Tibial artery (tissue), 4 donors: ENCODE data around the gene BTLA.
"Not testable (repeated sequence)": the region's sequence is repeated elsewhere in the genome, so short reads cannot be mapped to it uniquely, and the experiment has no call there.

Experiments
- DNase-seq, 2 donors: peaks; one replicate each; pipeline ENCODE4 v3.0.0-alpha.2; 2019
- H3K27ac ChIP-seq, 2 donors: fragments of 200-600 bp; sonication (generic) in 1 of 2; 1 replicate in 1 of 2; 2 replicates in 1 of 2; pipeline ENCODE4 v1.5.1; 2018 to 2019; ENCODE audit warnings: mild to moderate bottlenecking in 1 of 2
- H3K27me3 ChIP-seq, 2 donors: fragments of 200-600 bp; sonication (generic) in 1 of 2; one replicate each; pipeline versions ENCODE4 v1.5.1 to v1.6.0; 2016 to 2019
- H3K36me3 ChIP-seq, 3 donors: fragments of 200-600 bp; sonication (generic) in 2 of 3; one replicate each; pipeline ENCODE4 v1.5.1; 2016 to 2019; ENCODE audit warnings: mild to moderate bottlenecking in 2 of 3
- H3K4me1 ChIP-seq, 4 donors: fragments of 200-600 bp; sonication (generic) in 2 of 4; 1 replicate in 3 of 4; 2 replicates in 1 of 4; pipeline ENCODE4 v1.5.1; 2016 to 2019
- H3K4me3 ChIP-seq, 2 donors: fragments of 200-600 bp; sonication (generic) in 1 of 2; 1 replicate in 1 of 2; 2 replicates in 1 of 2; pipeline ENCODE4 v1.5.1; 2018 to 2019; ENCODE audit warnings: mild to moderate bottlenecking in 2 of 2
- H3K9me3 ChIP-seq, 3 donors: fragments of 200-600 bp; sonication (generic) in 1 of 3; one replicate each; pipeline ENCODE4 v1.5.1; 2016 to 2019
- CTCF ChIP-seq, 2 experiments: fragments of 200-600 bp in 1 of 2; fragments of 450-650 bp in 1 of 2; IDR thresholded peaks; one replicate each; pipeline ENCODE4 v1.5.1; 2017 to 2019; ENCODE audit warnings: antibody characterized with exemption in 2 of 2, mild to moderate bottlenecking in 1 of 2, moderate library complexity in 1 of 2
- intact Hi-C: fragments of 100-400 bp; cut with DNase I; formaldehyde crosslinking; loops from one replicate; pipeline ENCODE4 v1.15.0; 2023; ENCODE audit warnings: low total_unique reads

Gene BTLA

GRCh38 chr3:112519424-112520001 lies 20.2 kb upstream of the BTLA start:
- intact Hi-C loops = loop anchor here (2.0 to 10.0 kb wide), 2 partner anchors 195 to 225 kb away; partner anchors contain the start of gene SLC9C1
- H3K4me3 ChIP-seq = no peak overlapping the region

GRCh38 chr3:112518970-112519369 lies 19.7 kb upstream of the BTLA start:
- not testable (repeated sequence) for DNase-seq, H3K4me1 ChIP-seq, H3K4me3 ChIP-seq, H3K9me3 ChIP-seq, H3K27me3 ChIP-seq, H3K27ac ChIP-seq, H3K36me3 ChIP-seq
- intact Hi-C loops = loop anchor here (2.0 kb wide), 1 partner anchor 194 kb away; no protein-coding TSS in a partner anchor

More at GRCh38 chr3:112519424-112520001, 20.2 kb upstream of the BTLA start:
- peak; percentile 75 to 86 for TF ChIP-seq CTCF (IDR thresholded peaks at IDR 0.05)
- no peaks in the 10 kb centered on the region for H3K27me3 ChIP-seq
- H3K4me1 ChIP-seq = no peaks in the 10 kb centered on the region
- no peak overlapping the region for H3K27ac ChIP-seq
- H3K36me3 ChIP-seq = peaks cover 0 to 5% (median 3%) of the 10 kb centered on the region in 3 donors
- no peaks in the 10 kb centered on the region for H3K9me3 ChIP-seq
- DNase-seq = no peak

- intact Hi-C loops = no loop called here
- no peak for DNase-seq
- no peak for TF ChIP-seq CTCF (IDR thresholded peaks at IDR 0.05)
- H3K36me3 ChIP-seq = no peaks in the 10 kb centered on the region
- no peak overlapping the region for H3K4me3 ChIP-seq
- no peaks in the 10 kb centered on the region for H3K4me1 ChIP-seq
- no peak overlapping the region for H3K27ac ChIP-seq
- no peaks in the 10 kb centered on the region for H3K9me3 ChIP-seq
- no peaks in the 10 kb centered on the region for H3K27me3 ChIP-seq
These were observed 15.4 kb upstream of the BTLA start for GRCh38 chr3:112514527-112515128.

DNA sequence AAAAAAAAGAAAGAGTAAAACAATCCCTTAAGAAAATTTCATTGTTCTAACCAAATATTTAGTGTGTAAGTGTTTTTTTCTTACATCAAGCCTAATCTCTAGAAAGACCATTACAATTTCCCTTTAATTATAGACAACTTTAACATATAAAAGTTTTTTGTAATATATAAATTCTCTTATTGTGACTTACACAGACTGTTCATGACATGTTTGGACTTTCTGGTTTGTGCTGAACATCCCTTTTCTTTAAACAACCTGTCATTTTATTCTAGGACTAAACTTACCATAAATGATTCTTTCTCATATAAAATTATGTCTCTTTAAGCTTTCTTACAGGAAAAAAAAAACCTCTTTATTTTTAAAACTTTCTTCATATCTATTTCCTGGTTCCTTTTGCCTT lies 13.0 kb upstream of the BTLA start:
- H3K27me3 ChIP-seq = no peaks in the 10 kb centered on the region
- DNase-seq = no peak
- peaks cover 0 to 8% (median 0%) of the 10 kb centered on the region in 4 donors for H3K4me1 ChIP-seq
- no peak for TF ChIP-seq CTCF (IDR thresholded peaks at IDR 0.05)
- intact Hi-C loops = no loop called here
- H3K27ac ChIP-seq = no peak overlapping the region
- no peaks in the 10 kb centered on the region for H3K9me3 ChIP-seq
- no peaks in the 10 kb centered on the region for H3K36me3 ChIP-seq
- no peak overlapping the region for H3K4me3 ChIP-seq

GRCh38 chr3:112508860-112509259 lies 9.6 kb upstream of the BTLA start:
- Histone ChIP-seq H3K27me3 (no peaks in the 10 kb centered on the region), H3K4me3 (no peak overlapping the region), H3K9me3 (no peaks in the 10 kb centered on the region), H3K36me3 (no peaks in the 10 kb centered on the region), H3K27ac (peak overlapping the region in 1 of 2 donors; percentile 18), H3K4me1 (peaks cover 0 to 8% (median 0%) of the 10 kb centered on the region in 4 donors)
- intact Hi-C loops = no loop called here
- no peak for DNase-seq
- no peak for TF ChIP-seq CTCF (IDR thresholded peaks at IDR 0.05)

GRCh38 chr3:112508261-112508660 lies 9.0 kb upstream of the BTLA start:
- no peaks in the 10 kb centered on the region for H3K36me3 ChIP-seq
- DNase-seq = no peak
- H3K4me1 ChIP-seq = peaks cover 0 to 8% (median 0%) of the 10 kb centered on the region in 4 donors
- no peak overlapping the region for H3K27ac ChIP-seq
- intact Hi-C loops = no loop called here
- H3K4me3 ChIP-seq = no peak overlapping the region
- H3K27me3 ChIP-seq = no peaks in the 10 kb centered on the region
- H3K9me3 ChIP-seq = no peaks in the 10 kb centered on the region
- TF ChIP-seq CTCF (IDR thresholded peaks at IDR 0.05) = no peak
